ENCODE data around the gene PGGHG. TPM values are rescaled to one million over a fixed set of nuclear protein-coding genes. Genes with fewer than 3 reads are reported as not detected.
"Not testable (repeated sequence)": the region's sequence is repeated elsewhere in the genome, so short reads cannot be mapped to it uniquely, and the experiment has no call there.

PGGHG gene
- total RNA-seq, 1 experiment from 2014 or later, result 12.4 TPM

DNA sequence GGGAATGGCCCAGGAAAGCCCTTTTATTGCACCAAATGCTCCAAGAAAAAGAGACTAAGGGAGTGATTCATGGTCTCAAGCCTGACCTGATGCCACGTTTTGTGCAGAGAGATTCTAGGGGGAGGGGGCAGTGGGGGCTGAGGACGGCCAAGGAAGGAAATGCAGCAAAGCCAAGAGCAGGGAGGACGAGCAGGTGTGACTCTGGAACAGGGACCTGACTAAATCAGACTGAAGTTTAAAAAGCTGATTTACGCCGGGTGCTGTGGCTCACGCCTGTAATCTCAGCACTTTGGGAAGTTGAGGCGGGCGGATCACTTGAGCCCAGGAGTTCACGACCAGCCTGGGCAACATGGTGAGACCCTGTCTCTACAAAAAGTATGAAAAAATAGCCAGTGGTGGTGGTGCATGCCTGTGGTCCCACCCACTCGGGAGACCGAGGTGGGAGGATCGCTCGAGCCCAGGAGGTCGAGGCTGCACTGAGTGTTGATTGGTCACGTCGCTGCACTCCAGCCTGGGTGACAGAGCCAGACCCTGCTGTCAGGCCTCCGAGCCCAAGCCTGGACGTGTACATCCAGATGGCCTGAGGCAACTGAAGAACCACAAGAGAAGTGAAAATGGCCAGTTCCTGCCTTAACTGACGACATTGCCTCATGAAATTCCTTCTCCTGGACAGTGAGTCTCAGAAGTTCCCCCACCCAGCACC is 42.6 kb downstream of the PGGHG start:
- POLR2A ChIA-PET (ENCODE audit: unreplicated experiment), result no interaction called here
- DNase-seq, result no peak
- H3K4me3 ChIP-seq (ENCODE audit: low read length), result no peak overlapping the region

DNA sequence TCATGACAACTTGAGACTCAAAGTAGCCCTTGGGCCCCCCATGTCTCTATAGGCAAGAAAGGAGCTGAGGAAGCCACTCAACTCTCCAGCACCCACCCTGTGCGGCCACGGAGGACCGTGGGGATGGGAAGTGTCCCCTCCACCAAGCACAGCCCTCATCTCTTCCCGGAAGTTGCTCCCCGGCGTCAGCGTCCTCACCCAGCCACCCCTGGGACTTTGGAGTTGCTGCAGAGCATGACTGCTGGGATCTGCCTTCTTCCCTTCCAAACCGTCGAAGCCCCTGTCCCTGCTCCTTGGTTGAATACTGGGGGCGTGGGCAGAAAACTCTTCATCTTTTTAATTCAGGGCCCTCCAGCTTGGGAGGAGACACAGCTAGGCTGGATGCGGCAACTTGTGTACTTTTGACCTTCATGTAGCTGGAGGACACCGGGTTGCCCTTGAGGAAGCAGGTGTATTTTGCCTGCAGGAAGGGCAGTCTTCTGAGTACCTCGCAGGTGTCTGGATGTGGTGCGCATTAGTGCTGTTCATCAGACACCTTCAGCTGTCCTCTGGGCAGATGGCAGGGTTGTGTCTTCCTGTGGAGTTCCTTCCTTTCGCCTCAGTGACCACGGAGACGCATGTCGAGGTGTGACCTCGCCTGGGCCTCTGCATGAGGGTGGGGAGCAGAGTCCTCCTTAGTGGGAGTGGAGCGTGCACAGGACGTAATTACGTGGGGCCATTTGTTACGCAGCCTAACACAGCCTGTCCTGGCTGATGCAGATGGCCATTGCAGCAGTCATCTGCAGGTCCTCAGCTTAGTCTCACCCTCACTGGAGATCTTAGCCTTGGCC is 43.9 kb downstream of the PGGHG start:
- Histone ChIP-seq H3K27ac (ENCODE audit: low read length) (no peak overlapping the region), H3K36me3 (ENCODE audit: low read depth, low read length) (no peaks in the 10 kb centered on the region), H3K79me2 (ENCODE audit: low read length) (no peaks in the 10 kb centered on the region), H3K4me1 (ENCODE audit: insufficient read depth, low read length) (no peaks in the 10 kb centered on the region), H4K20me1 (ENCODE audit: low read length) (no peaks in the 10 kb centered on the region), H2AFZ (ENCODE audit: low read length) (no peak overlapping the region), H3K4me3 (ENCODE audit: low read length) (no peak overlapping the region), H3F3A (ENCODE audit: low read length, unreplicated experiment) (no peaks in the 10 kb centered on the region), H3K27me3 (ENCODE audit: low read length) (no peaks in the 10 kb centered on the region), H3K9ac (ENCODE audit: low read length) (no peak overlapping the region), H3K9me3 (ENCODE audit: low read length) (no peaks in the 10 kb centered on the region), H3K4me2 (ENCODE audit: low read length) (no peak overlapping the region), H3K9me2 (replicated peaks; ENCODE audit: low read length) (no peaks in the 10 kb centered on the region)
- ChIA-PET CTCF (no interaction called here), POLR2A (ENCODE audit: unreplicated experiment) (no interaction called here)
- DNase-seq (no peak), ATAC-seq (no peak)
- TF ChIP-seq EZH2phosphoT487 (IDR thresholded peaks at IDR 0.05; ENCODE audit: borderline replicate concordance, low read length), result no peak
- TF ChIP-seq, protein P1, sequence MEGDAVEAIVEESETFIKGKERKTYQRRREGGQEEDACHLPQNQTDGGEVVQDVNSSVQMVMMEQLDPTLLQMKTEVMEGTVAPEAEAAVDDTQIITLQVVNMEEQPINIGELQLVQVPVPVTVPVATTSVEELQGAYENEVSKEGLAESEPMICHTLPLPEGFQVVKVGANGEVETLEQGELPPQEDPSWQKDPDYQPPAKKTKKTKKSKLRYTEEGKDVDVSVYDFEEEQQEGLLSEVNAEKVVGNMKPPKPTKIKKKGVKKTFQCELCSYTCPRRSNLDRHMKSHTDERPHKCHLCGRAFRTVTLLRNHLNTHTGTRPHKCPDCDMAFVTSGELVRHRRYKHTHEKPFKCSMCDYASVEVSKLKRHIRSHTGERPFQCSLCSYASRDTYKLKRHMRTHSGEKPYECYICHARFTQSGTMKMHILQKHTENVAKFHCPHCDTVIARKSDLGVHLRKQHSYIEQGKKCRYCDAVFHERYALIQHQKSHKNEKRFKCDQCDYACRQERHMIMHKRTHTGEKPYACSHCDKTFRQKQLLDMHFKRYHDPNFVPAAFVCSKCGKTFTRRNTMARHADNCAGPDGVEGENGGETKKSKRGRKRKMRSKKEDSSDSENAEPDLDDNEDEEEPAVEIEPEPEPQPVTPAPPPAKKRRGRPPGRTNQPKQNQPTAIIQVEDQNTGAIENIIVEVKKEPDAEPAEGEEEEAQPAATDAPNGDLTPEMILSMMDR (conservative IDR thresholded peaks at IDR 0.05; ENCODE audit: low read depth, low read length), result no peak
- no peak for TF ChIP-seq EZH2 (IDR thresholded peaks at IDR 0.05; ENCODE audit: low read length, unreplicated experiment)
- intact Hi-C loops (cut with micrococcal nuclease), result no loop called here
- no TSS peak for BruUV-seq (replicated peaks)

More for the DNA sequence above, 42.6 kb downstream of the PGGHG start:
- Histone ChIP-seq H3K9ac (ENCODE audit: low read length) (no peak overlapping the region), H3K4me2 (ENCODE audit: low read length) (no peak overlapping the region), H2AFZ (ENCODE audit: low read length) (no peak overlapping the region), H3K9me2 (replicated peaks; ENCODE audit: low read length) (no peaks in the 10 kb centered on the region), H3F3A (ENCODE audit: low read length, unreplicated experiment) (no peaks in the 10 kb centered on the region), H4K20me1 (ENCODE audit: low read length) (no peaks in the 10 kb centered on the region), H3K27ac (ENCODE audit: low read length) (no peak overlapping the region), H3K36me3 (ENCODE audit: low read depth, low read length) (no peaks in the 10 kb centered on the region), H3K9me3 (ENCODE audit: low read length) (no peaks in the 10 kb centered on the region), H3K27me3 (ENCODE audit: low read length) (no peaks in the 10 kb centered on the region), H3K79me2 (ENCODE audit: low read length) (no peaks in the 10 kb centered on the region), H3K4me1 (ENCODE audit: insufficient read depth, low read length) (no peaks in the 10 kb centered on the region)
- no TSS peak for BruUV-seq (replicated peaks)
- CTCF ChIA-PET, result no interaction called here
- intact Hi-C loops (cut with micrococcal nuclease), result no loop called here
- TF ChIP-seq EZH2 (IDR thresholded peaks at IDR 0.05; ENCODE audit: low read length, unreplicated experiment) (no peak), EZH2phosphoT487 (IDR thresholded peaks at IDR 0.05; ENCODE audit: borderline replicate concordance, low read length) (no peak)
- TF ChIP-seq, protein P1 (conservative IDR thresholded peaks at IDR 0.05; ENCODE audit: low read depth, low read length), result no peak
- ATAC-seq, result no peak

- H3K4me2 ChIP-seq (ENCODE audit: low read length); H3K4me1 ChIP-seq (ENCODE audit: insufficient read depth, low read length); H3K27ac ChIP-seq (ENCODE audit: low read length); H3K36me3 ChIP-seq (ENCODE audit: low read depth, low read length); intact Hi-C loops (cut with micrococcal nuclease); H3K9ac ChIP-seq (ENCODE audit: low read length); H2AFZ ChIP-seq (ENCODE audit: low read length); DNase-seq; H3F3A ChIP-seq (ENCODE audit: low read length, unreplicated experiment); H4K20me1 ChIP-seq (ENCODE audit: low read length); H3K27me3 ChIP-seq (ENCODE audit: low read length); H3K4me3 ChIP-seq (ENCODE audit: low read length); BruUV-seq (replicated peaks); POLR2A ChIA-PET (ENCODE audit: unreplicated experiment); ATAC-seq; H3K79me2 ChIP-seq (ENCODE audit: low read length); CTCF ChIA-PET; H3K9me3 ChIP-seq (ENCODE audit: low read length); H3K9me2 ChIP-seq (replicated peaks; ENCODE audit: low read length): not testable (repeated sequence)
Measured at GRCh38 chr11:333616-334263, 44.8 kb downstream of the PGGHG start.

Measured in PC-3 (cell line).